Spleen (tissue), 11 donors: ENCODE data around the gene CHN1. TPM values are rescaled to one million over a fixed set of nuclear protein-coding genes. Genes with fewer than 3 reads are reported as not detected.

Experiments
- DNase-seq: peaks from one replicate; pipeline ENCODE4 v3.0.0-alpha.2; 2020
- H3K27ac ChIP-seq, 8 donors: fragments of 200-600 bp; sonication (generic) in 7 of 8; 1 replicate in 4 of 8; 2 replicates in 4 of 8; pipeline versions ENCODE4 v1.5.0 to v1.8.0; 2016 to 2021; ENCODE audit warnings: inconsistent platforms in 4 of 8, mild to moderate bottlenecking in 4 of 8, moderate library complexity in 1 of 8
- H3K27me3 ChIP-seq, 7 donors: fragments of 200-600 bp; sonication (generic) in 6 of 7; replicated peaks in 1 of 7; 1 replicate in 4 of 7; 2 replicates in 3 of 7; pipeline versions ENCODE4 v1.5.0 to v1.8.0; 2016 to 2021; ENCODE audit warnings: inconsistent platforms in 3 of 7, mild to moderate bottlenecking in 1 of 7
- H3K36me3 ChIP-seq, 6 donors: fragments of 200-600 bp; sonication (generic) in 5 of 6; 1 replicate in 4 of 6; 2 replicates in 2 of 6; pipeline versions ENCODE4 v1.5.0 to v1.8.0; 2016 to 2021; ENCODE audit warnings: inconsistent platforms in 2 of 6
- H3K4me1 ChIP-seq, 6 donors: fragments of 200-600 bp; sonication (generic) in 5 of 6; 1 replicate in 3 of 6; 2 replicates in 3 of 6; pipeline versions ENCODE4 v1.5.0 to v1.8.0; 2016 to 2021; ENCODE audit warnings: inconsistent platforms in 3 of 6
- H3K4me3 ChIP-seq, 8 donors: fragments of 200-600 bp; sonication (generic) in 7 of 8; 1 replicate in 4 of 8; 2 replicates in 4 of 8; pipeline versions ENCODE4 v1.5.0 to v1.8.0; 2016 to 2021; ENCODE audit warnings: inconsistent platforms in 4 of 8, mild to moderate bottlenecking in 4 of 8, moderate library complexity in 2 of 8
- H3K9me3 ChIP-seq, 8 donors: fragments of 200-600 bp; sonication (generic) in 7 of 8; 1 replicate in 4 of 8; 2 replicates in 4 of 8; pipeline versions ENCODE4 v1.5.0 to v1.8.0; 2016 to 2021; ENCODE audit warnings: inconsistent platforms in 4 of 8
- POLR2A ChIP-seq, 3 donors: fragments of 450-650 bp; IDR thresholded peaks; one replicate each; pipeline ENCODE4 v1.5.1; 2017; ENCODE audit warnings: antibody characterized with exemption in 3 of 3, mild to moderate bottlenecking in 1 of 3
- POLR2AphosphoS5 ChIP-seq, 3 donors: sonication (generic); formaldehyde crosslinking; IDR thresholded peaks; one replicate each; pipeline ENCODE4 v1.5.1; 2017; ENCODE audit warnings: antibody characterized with exemption in 3 of 3
- WGBS, 5 donors: extraction: QIAGEN DNeasy Blood & Tissue Kit in 3 of 5; methylation state at CpG; one replicate each; pipeline versions ENCODE4 v1.1.5 to v1.1.7; 2013 to 2018; 5-methylcytosine and 5-hydroxymethylcytosine counted together
- intact Hi-C: fragments of 100-400 bp; cut with DNase I; formaldehyde crosslinking; loops from one replicate; pipeline ENCODE4 v1.15.0; 2023; ENCODE audit warnings: low total_unique reads
- polyA plus RNA-seq, 3 donors: library from polyadenylated mRNA; stranded (reverse); fragments of 200-250 nt; gene quantifications; one replicate each; pipeline ENCODE4 v1.2.1, GENCODE V29; 2013
- total RNA-seq, 7 donors: library from RNA; depleted of rRNA in 3 of 7; stranded (reverse); fragments of >200 nt in 3 of 7; fragmentation: NEBNext Ultra II Directional in 4 of 7; extraction: Animal tissue kit (Norgen Biotek cat#: 25700) in 4 of 7; gene quantifications; one replicate each; pipeline versions ENCODE4 v1.1.0 to v1.2.1, GENCODE V29; 2016 to 2021
- TF ChIP-seq, protein P1 (sequence below), 11 experiments: fragments of 200-600 bp in 7 of 11; fragments of 450-650 bp in 4 of 11; sonication (generic) in 4 of 11; IDR thresholded peaks in 8 of 11; conservative IDR thresholded peaks in 3 of 11; 1 replicate in 7 of 11; 2 replicates in 4 of 11; pipeline versions ENCODE4 v1.4.0 to v1.8.0; 2016 to 2021; ENCODE audit warnings: antibody characterized with exemption in 11 of 11, inconsistent platforms in 4 of 11, mild to moderate bottlenecking in 1 of 11
- donor health status: healthy with polysubstance abuse.
- donor health status: DM: no; HTN: no; CAD: no; lungs with moderate emphysema.
- donor health status: DM: no; HTN: no; CAD: no.
- donor health status: Bipolar disorder and iron deficiency.
- donor health status: healthy.
- donor health status: DM: no; HTN: no; CAD: no.
- donor health status: DM: yes; HTN: yes; CAD: no.

CHN1 gene
- total and polyA plus RNA-seq, 10 donors = 5.4 to 14.6 (median 9.7) TPM

DNA sequence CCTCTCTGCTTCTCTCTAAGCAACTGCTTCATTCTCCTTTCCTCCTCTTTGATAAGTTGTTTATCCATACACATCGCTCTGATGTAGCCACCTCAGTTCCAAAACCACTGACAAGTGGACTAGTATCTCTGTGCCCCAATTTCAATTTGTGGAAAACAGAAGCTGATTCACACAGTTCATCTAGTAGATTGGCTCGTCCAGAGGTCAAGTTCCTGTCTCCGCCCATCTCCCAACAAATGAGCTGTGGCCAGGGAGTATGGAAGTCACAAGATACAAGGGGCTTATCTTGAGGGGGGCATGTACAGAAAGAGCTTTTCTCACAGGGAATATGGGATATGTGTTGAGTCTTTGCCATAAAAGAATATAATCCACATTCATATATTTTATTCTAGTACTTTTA, 17.7 kb upstream of the CHN1 start:
- intact Hi-C loops = no loop called here
- H3K9me3 ChIP-seq = no peaks in the 10 kb centered on the region
- H3K27me3 ChIP-seq = no peaks in the 10 kb centered on the region
- no peak overlapping the region for H3K27ac ChIP-seq
- H3K4me3 ChIP-seq = no peak overlapping the region
- no peaks in the 10 kb centered on the region for H3K4me1 ChIP-seq
- no peak for DNase-seq
- whole genome bisulfite sequencing, 5 donors = 75 to 89% (median 81%) methylated on average over 3 of the region's 3 CpGs
- no peaks in the 10 kb centered on the region for H3K36me3 ChIP-seq
- TF ChIP-seq, protein P1, sequence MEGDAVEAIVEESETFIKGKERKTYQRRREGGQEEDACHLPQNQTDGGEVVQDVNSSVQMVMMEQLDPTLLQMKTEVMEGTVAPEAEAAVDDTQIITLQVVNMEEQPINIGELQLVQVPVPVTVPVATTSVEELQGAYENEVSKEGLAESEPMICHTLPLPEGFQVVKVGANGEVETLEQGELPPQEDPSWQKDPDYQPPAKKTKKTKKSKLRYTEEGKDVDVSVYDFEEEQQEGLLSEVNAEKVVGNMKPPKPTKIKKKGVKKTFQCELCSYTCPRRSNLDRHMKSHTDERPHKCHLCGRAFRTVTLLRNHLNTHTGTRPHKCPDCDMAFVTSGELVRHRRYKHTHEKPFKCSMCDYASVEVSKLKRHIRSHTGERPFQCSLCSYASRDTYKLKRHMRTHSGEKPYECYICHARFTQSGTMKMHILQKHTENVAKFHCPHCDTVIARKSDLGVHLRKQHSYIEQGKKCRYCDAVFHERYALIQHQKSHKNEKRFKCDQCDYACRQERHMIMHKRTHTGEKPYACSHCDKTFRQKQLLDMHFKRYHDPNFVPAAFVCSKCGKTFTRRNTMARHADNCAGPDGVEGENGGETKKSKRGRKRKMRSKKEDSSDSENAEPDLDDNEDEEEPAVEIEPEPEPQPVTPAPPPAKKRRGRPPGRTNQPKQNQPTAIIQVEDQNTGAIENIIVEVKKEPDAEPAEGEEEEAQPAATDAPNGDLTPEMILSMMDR (IDR thresholded peaks at IDR 0.05 in 8 of 11, conservative IDR thresholded peaks at IDR 0.05 in 3 of 11) = no peak
- no peak for TF ChIP-seq POLR2AphosphoS5 (IDR thresholded peaks at IDR 0.05)
- no peak for TF ChIP-seq POLR2A (IDR thresholded peaks at IDR 0.05)

- DNase-seq = no peak
- H3K4me1 ChIP-seq = no peaks in the 10 kb centered on the region
Measured at GRCh38 chr2:175019566-175020327, 14.6 kb upstream of the CHN1 start.

GRCh38 chr2:175017618-175018414, 12.6 kb upstream of the CHN1 start:
- H3K4me1 ChIP-seq = no peaks in the 10 kb centered on the region
- no peak overlapping the region for H3K4me3 ChIP-seq
- intact Hi-C loops = no loop called here
- no peak overlapping the region for H3K27ac ChIP-seq
- no peak for DNase-seq
- peaks cover 0 to 7% (median 3%) of the 10 kb centered on the region in 8 donors for H3K9me3 ChIP-seq
- no peaks in the 10 kb centered on the region for H3K36me3 ChIP-seq
- WGBS, 5 donors = 89 to 95% (median 90%) methylated on average over 5 of the region's 5 CpGs
- TF ChIP-seq, protein P1 (IDR thresholded peaks at IDR 0.05 in 8 of 11, conservative IDR thresholded peaks at IDR 0.05 in 3 of 11) = no peak
- TF ChIP-seq POLR2A (IDR thresholded peaks at IDR 0.05) (no peak), POLR2AphosphoS5 (IDR thresholded peaks at IDR 0.05) (no peak)
- peaks cover 0 to 3% (median 0%) of the 10 kb centered on the region in 7 donors for H3K27me3 ChIP-seq

More at GRCh38 chr2:175019566-175020327, 14.6 kb upstream of the CHN1 start:
- peaks cover 0 to 2% (median under 1%) of the 10 kb centered on the region in 8 donors for H3K9me3 ChIP-seq
- H3K27me3 ChIP-seq = no peaks in the 10 kb centered on the region
- WGBS, 5 donors = 90 to 95% (median 92%) methylated on average over 2 of the region's 2 CpGs
- H3K36me3 ChIP-seq = no peaks in the 10 kb centered on the region
- no peak overlapping the region for H3K27ac ChIP-seq
- TF ChIP-seq, protein P1 (IDR thresholded peaks at IDR 0.05 in 8 of 11, conservative IDR thresholded peaks at IDR 0.05 in 3 of 11) = no peak
- TF ChIP-seq POLR2AphosphoS5 (IDR thresholded peaks at IDR 0.05) (no peak), POLR2A (IDR thresholded peaks at IDR 0.05) (no peak)
- intact Hi-C loops = no loop called here
- no peak overlapping the region for H3K4me3 ChIP-seq

- intact Hi-C loops = no loop called here
- no peaks in the 10 kb centered on the region for H3K4me1 ChIP-seq
- H3K9me3 ChIP-seq = peaks cover 0 to 7% (median 3%) of the 10 kb centered on the region in 8 donors
- H3K36me3 ChIP-seq = no peaks in the 10 kb centered on the region
- TF ChIP-seq POLR2A (IDR thresholded peaks at IDR 0.05) (no peak), POLR2AphosphoS5 (IDR thresholded peaks at IDR 0.05) (no peak)
- TF ChIP-seq, protein P1 (IDR thresholded peaks at IDR 0.05 in 8 of 11, conservative IDR thresholded peaks at IDR 0.05 in 3 of 11) = no peak
- no peak overlapping the region for H3K27ac ChIP-seq
- no peak overlapping the region for H3K4me3 ChIP-seq
- DNase-seq = no peak
- peaks cover 0 to 3% (median 0%) of the 10 kb centered on the region in 7 donors for H3K27me3 ChIP-seq
- WGBS, 5 donors = 62 to 80% (median 70%) methylated on average over 3 of the region's 3 CpGs
Measured at GRCh38 chr2:175015340-175015739, 10.2 kb upstream of the CHN1 start.
